ENCODE measurements around the gene OR13C3. TPM values are rescaled to one million over a fixed set of nuclear protein-coding genes. Genes with fewer than 3 reads are reported as not detected.

The OR13C3 gene
- total and polyA plus RNA-seq, 9 of the 15 experiments (the other 6 are each of a cell fraction or from before 2014, with no cell fraction given): not detected

DNA sequence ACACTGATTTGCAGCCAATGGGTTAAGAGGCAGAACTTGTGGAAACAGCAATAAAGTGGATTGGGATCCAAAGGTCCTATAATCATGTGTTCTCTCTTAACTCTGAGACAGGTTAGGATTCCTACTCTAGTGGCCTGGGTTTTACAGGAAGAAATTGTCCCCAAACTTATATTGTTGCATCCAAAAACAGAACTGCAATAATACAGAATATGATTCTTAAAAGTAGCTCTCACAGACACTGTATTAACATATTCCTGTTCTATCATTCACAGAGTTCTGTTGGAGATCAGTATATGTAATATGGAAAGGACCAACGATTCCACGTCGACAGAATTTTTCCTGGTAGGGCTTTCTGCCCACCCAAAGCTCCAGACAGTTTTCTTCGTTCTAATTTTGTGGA, 32.2 kb upstream of the OR13C3 start, which contains the start of gene OR13C8:
OR13C8 (plus strand) TSS at position 301 of the 400 bp plus-strand sequence; CDS start at position 301, 0 bp downstream.
- Histone ChIP-seq H3K4me3 (no peak within 1 kb of the TSS), H2AFZ (ENCODE audit: low read depth, low read length) (no peak within 1 kb of the TSS), H3K36me3 (ENCODE audit: control insufficient read depth, insufficient read depth, low read length) (no peaks in the 10 kb centered on the region), H3K27ac (ENCODE audit: extremely low read depth, low read depth, low read length) (no peak within 1 kb of the TSS), H3K4me2 (ENCODE audit: insufficient read depth, low read length) (no peak within 1 kb of the TSS), H4K20me1 (replicated peaks; ENCODE audit: control insufficient read depth, insufficient read depth, low read length) (no peaks in the 10 kb centered on the region), H3K9me1 (ENCODE audit: control insufficient read depth, insufficient read depth, low read length) (no peaks in the 10 kb centered on the region), H3K27me3 (ENCODE audit: control insufficient read depth in 2 of 2, insufficient read depth in 2 of 2, low read length in 2 of 2) (no peaks in the 10 kb centered on the region), H3K9ac (ENCODE audit: insufficient read depth in 1 of 2, low read depth in 2 of 2, low read length in 2 of 2) (no peak within 1 kb of the TSS), H3K79me2 (ENCODE audit: control insufficient read depth, insufficient read depth, low read length) (no peaks in the 10 kb centered on the region), H3K4me1 (replicated peaks in 1 of 2; ENCODE audit: control insufficient read depth in 2 of 2, insufficient read depth in 2 of 2, low read length in 2 of 2) (no peaks in the 10 kb centered on the region), H3K9me3 (replicated peaks; ENCODE audit: control insufficient read depth, insufficient read depth, low read depth, low read length) (no peaks in the 10 kb centered on the region; the same call in 1 of the 2 replicates)
- WGBS (ENCODE audit: insufficient coverage, low coverage, missing lambda C conversion rate): 7% methylated on average over 4 of the region's 4 CpGs
- TF ChIP-seq, protein P1, sequence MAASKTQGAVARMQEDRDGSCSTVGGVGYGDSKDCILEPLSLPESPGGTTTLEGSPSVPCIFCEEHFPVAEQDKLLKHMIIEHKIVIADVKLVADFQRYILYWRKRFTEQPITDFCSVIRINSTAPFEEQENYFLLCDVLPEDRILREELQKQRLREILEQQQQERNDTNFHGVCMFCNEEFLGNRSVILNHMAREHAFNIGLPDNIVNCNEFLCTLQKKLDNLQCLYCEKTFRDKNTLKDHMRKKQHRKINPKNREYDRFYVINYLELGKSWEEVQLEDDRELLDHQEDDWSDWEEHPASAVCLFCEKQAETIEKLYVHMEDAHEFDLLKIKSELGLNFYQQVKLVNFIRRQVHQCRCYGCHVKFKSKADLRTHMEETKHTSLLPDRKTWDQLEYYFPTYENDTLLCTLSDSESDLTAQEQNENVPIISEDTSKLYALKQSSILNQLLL (CRISPR knock-in tag; IDR thresholded peaks at IDR 0.05; ENCODE audit: borderline replicate concordance): no peak
- TF ChIP-seq ZBTB17 (CRISPR knock-in tag; IDR thresholded peaks at IDR 0.05): no peak
- TF ChIP-seq, protein P2, sequence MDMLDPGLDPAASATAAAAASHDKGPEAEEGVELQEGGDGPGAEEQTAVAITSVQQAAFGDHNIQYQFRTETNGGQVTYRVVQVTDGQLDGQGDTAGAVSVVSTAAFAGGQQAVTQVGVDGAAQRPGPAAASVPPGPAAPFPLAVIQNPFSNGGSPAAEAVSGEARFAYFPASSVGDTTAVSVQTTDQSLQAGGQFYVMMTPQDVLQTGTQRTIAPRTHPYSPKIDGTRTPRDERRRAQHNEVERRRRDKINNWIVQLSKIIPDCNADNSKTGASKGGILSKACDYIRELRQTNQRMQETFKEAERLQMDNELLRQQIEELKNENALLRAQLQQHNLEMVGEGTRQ (CRISPR knock-in tag; IDR thresholded peaks at IDR 0.05): no peak
- no peak for TF ChIP-seq FOXA3 (CRISPR knock-in tag; conservative IDR thresholded peaks at IDR 0.05 in 1 of 2, IDR thresholded peaks at IDR 0.05 in 1 of 2)
- TF ChIP-seq, protein P3, sequence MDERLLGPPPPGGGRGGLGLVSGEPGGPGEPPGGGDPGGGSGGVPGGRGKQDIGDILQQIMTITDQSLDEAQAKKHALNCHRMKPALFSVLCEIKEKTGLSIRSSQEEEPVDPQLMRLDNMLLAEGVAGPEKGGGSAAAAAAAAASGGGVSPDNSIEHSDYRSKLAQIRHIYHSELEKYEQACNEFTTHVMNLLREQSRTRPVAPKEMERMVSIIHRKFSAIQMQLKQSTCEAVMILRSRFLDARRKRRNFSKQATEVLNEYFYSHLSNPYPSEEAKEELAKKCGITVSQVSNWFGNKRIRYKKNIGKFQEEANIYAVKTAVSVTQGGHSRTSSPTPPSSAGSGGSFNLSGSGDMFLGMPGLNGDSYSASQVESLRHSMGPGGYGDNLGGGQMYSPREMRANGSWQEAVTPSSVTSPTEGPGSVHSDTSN (CRISPR knock-in tag; IDR thresholded peaks at IDR 0.05; ENCODE audit: low read depth): no peak
- TF ChIP-seq, protein P3 (tag; conservative IDR thresholded peaks at IDR 0.05; ENCODE audit: low read depth): no peak
- no peak for TF ChIP-seq STAG1 (CRISPR knock-in tag; IDR thresholded peaks at IDR 0.05; ENCODE audit: borderline replicate concordance)
- TF ChIP-seq ZNF184 (CRISPR knock-in tag; IDR thresholded peaks at IDR 0.05): no peak
- CTCF ChIA-PET (ENCODE audit: low intra/inter-chr PET ratio): no interaction called here
- DNase-seq (ENCODE audit: extremely low read depth in 1 of 4, low spot score in 3 of 4) (no peak), ATAC-seq (no peak), FAIRE-seq (no peak)
- in situ Hi-C loops (cut with MboI) (no loop called here), intact Hi-C loops (cut with micrococcal nuclease) (no loop called here)
- BruUV-seq (replicated peaks): no TSS peak
- POLR2A ChIA-PET: interaction anchor here (0.7 kb wide), 1 partner anchor 193 kb away, joined by 3 read pairs; no protein-coding TSS in a partner anchor
